ENCODE results near the gene PSMD13.

Gene PSMD13

GRCh38 chr11:270451-271318 is 33.9 kb downstream of the PSMD13 start:
- H3K4me3 ChIP-seq (ENCODE audit: low read depth, low read length) = no peak overlapping the region

- no peak overlapping the region for H3K4me3 ChIP-seq (ENCODE audit: low read depth, low read length)
Observed at GRCh38 chr11:271319-271715, 34.5 kb downstream of the PSMD13 start.

- H3K4me3 ChIP-seq (ENCODE audit: low read depth, low read length) = no peak overlapping the region
Observed at GRCh38 chr11:272195-272930, 35.6 kb downstream of the PSMD13 start.

- no peak overlapping the region for H3K4me3 ChIP-seq (ENCODE audit: low read depth, low read length)
Observed at GRCh38 chr11:272931-273198, 36.1 kb downstream of the PSMD13 start.

- no peak overlapping the region for H3K4me3 ChIP-seq (ENCODE audit: low read depth, low read length)
Observed at GRCh38 chr11:276219-276618, 39.4 kb downstream of the PSMD13 start.

- no peak within 1 kb of the TSS for H3K4me3 ChIP-seq (ENCODE audit: low read depth, low read length)
Observed at GRCh38 chr11:278001-278951, 41.5 kb downstream of the PSMD13 start, which contains the start of gene NLRP6. Gene NLRP6, plus strand, starts transcription at chr11:278407. Its CDS starts 163 bp downstream, at chr11:278570.

- H3K4me3 ChIP-seq (ENCODE audit: low read depth, low read length) = no peak overlapping the region
Observed at GRCh38 chr11:279040-279965, 42.5 kb downstream of the PSMD13 start.

GRCh38 chr11:279966-280705 is 43.4 kb downstream of the PSMD13 start:
- no peak overlapping the region for H3K4me3 ChIP-seq (ENCODE audit: low read depth, low read length)

GRCh38 chr11:280706-281485 is 44.1 kb downstream of the PSMD13 start:
- H3K4me3 ChIP-seq (ENCODE audit: low read depth, low read length) = no peak overlapping the region

- H3K4me3 ChIP-seq (ENCODE audit: low read depth, low read length) = no peak overlapping the region
Observed at GRCh38 chr11:281486-282161, 44.8 kb downstream of the PSMD13 start.

- H3K4me3 ChIP-seq (ENCODE audit: low read depth, low read length) = no peak overlapping the region
Observed at GRCh38 chr11:282171-282570, 45.4 kb downstream of the PSMD13 start.

GRCh38 chr11:282630-283360 is 46.0 kb downstream of the PSMD13 start:
- no peak overlapping the region for H3K4me3 ChIP-seq (ENCODE audit: low read depth, low read length)

- H3K4me3 ChIP-seq (ENCODE audit: low read depth, low read length) = no peak overlapping the region
Observed at GRCh38 chr11:283405-284104, 46.8 kb downstream of the PSMD13 start.

- H3K4me3 ChIP-seq (ENCODE audit: low read depth, low read length) = no peak overlapping the region
Observed at GRCh38 chr11:284105-285020, 47.6 kb downstream of the PSMD13 start.

- H3K4me3 ChIP-seq (ENCODE audit: low read depth, low read length) = no peak overlapping the region
Observed at GRCh38 chr11:285021-285893, 48.5 kb downstream of the PSMD13 start.
